Endothelial cell of umbilical vein (primary cell): ENCODE results near the gene KAT7. TPM values are rescaled to one million over a fixed set of nuclear protein-coding genes. Genes with fewer than 3 reads are reported as not detected.

Experiments used
- BruUV-seq: library from RNA; stranded (reverse); fragments of 400-500 nt; replicated peaks from 2 replicates; lab custom pipeline; 2021; lab: Mats Ljungman, UMichigan
- CTCF ChIA-PET: fragments of 300-600, 350-600 bp; sonication (Branson Sonifier 250); formaldehyde crosslinking; loops from one replicate; lab custom pipeline; 2021; ENCODE audit warnings: antibody characterized with exemption, inconsistent platforms; lab: Charles Lee
- POLR2A ChIA-PET: fragments of 300-600, 350-600 bp; sonication (Branson Sonifier 250); formaldehyde crosslinking; loops from one replicate; lab custom pipeline; 2021; ENCODE audit warnings: antibody characterized with exemption, inconsistent platforms; lab: Charles Lee
- DNase-seq: peaks from one replicate; pipeline ENCODE4 v3.0.0-alpha.2; 2011; ENCODE audit warnings: low read depth, low spot score
- FAIRE-seq: peaks from 2 replicates; lab custom pipeline; 2011; peaks lifted over from hg19 to GRCh38; lab: Jason Lieb, UNC
- H2AFZ ChIP-seq: 2 replicates; pipeline ENCODE4 v1.6.0; 2012; ENCODE audit warnings: low read depth, low read length, control low read depth, inconsistent platforms
- H3K27ac ChIP-seq: 2 replicates; pipeline ENCODE4 v1.5.1; 2011; ENCODE audit warnings: low read depth, mild to moderate bottlenecking, control low read depth, low read length, moderate library complexity; ENCODE audit not compliant: insufficient read depth
- H3K27me3 ChIP-seq, 2 experiments: 2 replicates each; pipeline versions ENCODE4 v1.6.0 to v1.6.1; 2011; ENCODE audit warnings: low read length in 2 of 2, mixed read lengths in 1 of 2; ENCODE audit not compliant: control insufficient read depth in 2 of 2, insufficient read depth in 2 of 2
- H3K36me3 ChIP-seq, 2 experiments: 2 replicates in 1 of 2; 3 replicates in 1 of 2; pipeline ENCODE4 v1.5.1; 2011; ENCODE audit warnings: low read length in 2 of 2, mild to moderate bottlenecking in 1 of 2, moderate library complexity in 1 of 2; ENCODE audit not compliant: control insufficient read depth in 2 of 2, insufficient read depth in 2 of 2; ENCODE audit errors: extremely low read depth in 1 of 2
- H3K4me1 ChIP-seq: 3 replicates; pipeline ENCODE4 v1.5.1; 2011; ENCODE audit warnings: mild to moderate bottlenecking, low read length; ENCODE audit not compliant: control insufficient read depth, insufficient read depth; ENCODE audit errors: extremely low read depth
- H3K4me2 ChIP-seq: 2 replicates; pipeline ENCODE4 v1.6.1; 2011; ENCODE audit warnings: low read length, control low read depth, mixed read lengths; ENCODE audit not compliant: insufficient read depth
- H3K4me3 ChIP-seq, 3 experiments: fragments of 200-600 bp in 1 of 3; sonication (generic), shearing (Covaris generic) in 1 of 3; replicated peaks in 1 of 3; 2 replicates each; pipeline ENCODE4 v1.5.1; 2011 to 2016; ENCODE audit warnings: control low read depth in 3 of 3, low read length in 3 of 3, mild to moderate bottlenecking in 2 of 3, inconsistent platforms in 1 of 3, low read depth in 1 of 3, moderate library complexity in 1 of 3; ENCODE audit not compliant: insufficient read depth in 1 of 3
- H3K79me2 ChIP-seq: 2 replicates; pipeline ENCODE4 v1.6.0; 2012; ENCODE audit warnings: low read length, inconsistent platforms; ENCODE audit not compliant: control insufficient read depth, insufficient read depth
- H3K9ac ChIP-seq: replicated peaks from 2 replicates; pipeline ENCODE3; 2011; ENCODE audit warnings: low read length, control low read depth; ENCODE audit not compliant: insufficient read depth; ENCODE audit errors: extremely low read depth
- H3K9me1 ChIP-seq: replicated peaks from 3 replicates; pipeline ENCODE4 v1.6.0; 2011; ENCODE audit warnings: mild to moderate bottlenecking, low read length; ENCODE audit not compliant: control insufficient read depth, insufficient read depth; ENCODE audit errors: extremely low read depth
- H3K9me3 ChIP-seq: replicated peaks from 2 replicates; pipeline ENCODE4 v1.5.1; 2012; ENCODE audit warnings: low read length, inconsistent platforms; ENCODE audit not compliant: control insufficient read depth, insufficient read depth
- H4K20me1 ChIP-seq: replicated peaks from 2 replicates; pipeline ENCODE3; 2011; ENCODE audit warnings: mild to moderate bottlenecking, low read length; ENCODE audit not compliant: control insufficient read depth, insufficient read depth; ENCODE audit errors: extremely low read depth
- EZH2 ChIP-seq: IDR thresholded peaks from 2 replicates; pipeline ENCODE4 v1.6.1; 2012; ENCODE audit warnings: borderline replicate concordance, low read depth, mild to moderate bottlenecking, moderate library complexity, low read length, inconsistent platforms; ENCODE audit not compliant: severe bottlenecking
- FOS ChIP-seq: IDR thresholded peaks from 2 replicates; pipeline ENCODE4 v1.6.1; 2011; ENCODE audit warnings: mild to moderate bottlenecking, low read length, moderate library complexity, borderline replicate concordance; ENCODE audit not compliant: insufficient read depth
- GATA2 ChIP-seq: IDR thresholded peaks from 2 replicates; pipeline ENCODE4 v1.7.0; 2011; ENCODE audit warnings: low read depth, mild to moderate bottlenecking, moderate library complexity, mixed read lengths, low read length; ENCODE audit not compliant: insufficient read length, insufficient read depth
- JUN ChIP-seq: IDR thresholded peaks from 2 replicates; pipeline ENCODE4 v1.6.1; 2011; ENCODE audit warnings: borderline replicate concordance, low read depth; ENCODE audit not compliant: insufficient read length, insufficient read depth
- MYC ChIP-seq: IDR thresholded peaks from one replicate; pipeline ENCODE4 v1.6.1; 2011; ENCODE audit warnings: mild to moderate bottlenecking, low read depth, low read length
- POLR2A ChIP-seq: IDR thresholded peaks from 2 replicates; pipeline ENCODE4 v1.6.1; 2012; ENCODE audit warnings: low read depth, mild to moderate bottlenecking, control low read depth, low read length
- POLR2AphosphoS5 ChIP-seq: IDR thresholded peaks from 2 replicates; pipeline ENCODE4 v1.6.1; 2012; ENCODE audit warnings: low read depth, mild to moderate bottlenecking, control low read depth, low read length, moderate library complexity; ENCODE audit not compliant: insufficient read depth
- dilution Hi-C: fragments of 300-500 bp; cut with MboI; formaldehyde crosslinking; loops from one replicate; pipeline ENCODE4 v1.15.0; 2019; ENCODE audit warnings: low sequenced_read_pairs; ENCODE audit not compliant: extremely low pct_ligation_motif_present
- intact Hi-C: fragments of 100-400 bp; cut with micrococcal nuclease; formaldehyde crosslinking; loops from one replicate; pipeline ENCODE4 v1.10.0; 2022
- polyA plus RNA-seq, 4 experiments: library from polyadenylated mRNA; depleted of rRNA in 3 of 4; stranded (reverse) in 3 of 4; unstranded in 1 of 4; fragments of >200 nt; gene quantifications; 2 replicates each; pipeline versions ENCODE4 v1.2.1 to v1.2.3, GENCODE V29; 2011 to 2012; ENCODE audit warnings: missing spikeins in 1 of 4
- total RNA-seq: library from RNA; stranded (reverse); gene quantifications from 2 replicates; pipeline ENCODE4 v1.2.3, GENCODE V29; 2021
- TF ChIP-seq, protein P1 (sequence below): IDR thresholded peaks from 2 replicates; pipeline ENCODE4 v1.6.1; 2011; ENCODE audit not compliant: insufficient read depth, insufficient read length
- TF ChIP-seq, protein P2 (sequence below), 2 donors: IDR thresholded peaks; 1 replicate in 1 of 2; 2 replicates in 1 of 2; pipeline ENCODE4 v1.5.1; 2011; ENCODE audit warnings: low read length in 2 of 2, mild to moderate bottlenecking in 2 of 2, moderate library complexity in 2 of 2, control low read depth in 1 of 2, inconsistent platforms in 1 of 2, low read depth in 1 of 2; ENCODE audit not compliant: insufficient read depth in 1 of 2; ENCODE audit errors: extremely low read depth in 1 of 2

The KAT7 gene
- total and polyA plus RNA-seq, 2 donors (not counting 3 experiments of a cell fraction or from before 2014, with no cell fraction given), result 44.5 to 66.2 TPM

DNA sequence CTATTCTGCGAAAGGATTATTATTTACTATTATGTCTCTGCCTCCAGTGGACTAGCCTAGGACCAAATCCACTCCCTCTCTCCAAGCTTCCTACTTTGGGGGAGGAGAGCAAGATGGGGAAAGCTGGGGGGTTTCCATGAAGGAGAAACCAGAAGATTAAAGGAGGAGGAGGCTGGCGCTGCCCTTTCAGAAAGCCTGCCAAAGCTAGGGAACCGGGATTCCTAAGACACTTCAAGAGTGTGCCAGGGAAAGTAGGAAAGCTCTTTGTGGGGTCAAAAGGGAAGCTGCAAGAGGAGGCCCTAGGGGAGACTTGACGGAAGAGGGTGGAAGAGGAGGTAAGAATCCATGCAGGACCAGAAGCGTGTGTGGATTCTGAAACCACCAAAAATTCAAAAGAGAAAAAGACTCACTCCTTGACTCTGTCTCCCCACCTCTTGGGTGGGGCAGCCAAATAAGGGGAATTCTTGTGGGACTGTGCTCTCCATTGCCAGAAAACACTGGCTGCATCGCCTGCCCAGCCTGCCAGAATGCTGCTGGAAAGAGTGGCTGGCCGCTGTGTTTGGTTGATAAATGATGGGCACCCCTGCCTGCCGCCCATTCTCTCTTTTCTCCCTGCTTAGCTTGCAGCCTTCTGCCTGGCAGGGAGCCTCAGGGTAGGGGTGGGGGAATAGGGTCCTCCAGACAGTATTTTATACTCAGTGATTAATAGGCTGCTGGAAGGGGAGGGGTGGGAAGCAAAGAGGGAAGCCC is 11.8 kb upstream of the KAT7 start:
- peak overlapping the region; percentile 67 for H3K27ac ChIP-seq
- no peaks in the 10 kb centered on the region for H3K9me1 ChIP-seq
- no peak overlapping the region for H2AFZ ChIP-seq
- BruUV-seq, result no TSS peak
- no peaks in the 10 kb centered on the region for H3K27me3 ChIP-seq
- no peaks in the 10 kb centered on the region for H4K20me1 ChIP-seq
- intact Hi-C loops (loop anchor here (1.0 kb wide), 1 partner anchor 60 kb away; no protein-coding TSS in a partner anchor), dilution Hi-C loops (no loop called here)
- no peak overlapping the region for H3K9ac ChIP-seq
- H3K9me3 ChIP-seq, result no peaks in the 10 kb centered on the region
- FAIRE-seq, result no peak
- no peak for DNase-seq
- no peak overlapping the region for H3K4me3 ChIP-seq
- no peak overlapping the region for H3K4me2 ChIP-seq
- CTCF ChIA-PET, result interaction anchor here (1.1 to 4.1 kb wide), 7 partner anchors 10 to 222 kb away, joined by 3 to 22 read pairs (median 3); partner anchors contain the start of genes FAM117A and SLC35B1
- POLR2A ChIA-PET, result interaction anchor here (1.1 to 4.1 kb wide), 3 partner anchors 11 to 68 kb away, joined by 3 to 39 read pairs (median 8); partner anchors contain the start of genes FAM117A, KAT7 and SLC35B1
- TF ChIP-seq JUN (no peak), GATA2 (no peak), EZH2 (no peak), POLR2A (no peak), POLR2AphosphoS5 (no peak), FOS (no peak), MYC (no peak)
- TF ChIP-seq, protein P1, sequence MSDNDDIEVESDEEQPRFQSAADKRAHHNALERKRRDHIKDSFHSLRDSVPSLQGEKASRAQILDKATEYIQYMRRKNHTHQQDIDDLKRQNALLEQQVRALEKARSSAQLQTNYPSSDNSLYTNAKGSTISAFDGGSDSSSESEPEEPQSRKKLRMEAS, result no peak
- TF ChIP-seq, protein P2, sequence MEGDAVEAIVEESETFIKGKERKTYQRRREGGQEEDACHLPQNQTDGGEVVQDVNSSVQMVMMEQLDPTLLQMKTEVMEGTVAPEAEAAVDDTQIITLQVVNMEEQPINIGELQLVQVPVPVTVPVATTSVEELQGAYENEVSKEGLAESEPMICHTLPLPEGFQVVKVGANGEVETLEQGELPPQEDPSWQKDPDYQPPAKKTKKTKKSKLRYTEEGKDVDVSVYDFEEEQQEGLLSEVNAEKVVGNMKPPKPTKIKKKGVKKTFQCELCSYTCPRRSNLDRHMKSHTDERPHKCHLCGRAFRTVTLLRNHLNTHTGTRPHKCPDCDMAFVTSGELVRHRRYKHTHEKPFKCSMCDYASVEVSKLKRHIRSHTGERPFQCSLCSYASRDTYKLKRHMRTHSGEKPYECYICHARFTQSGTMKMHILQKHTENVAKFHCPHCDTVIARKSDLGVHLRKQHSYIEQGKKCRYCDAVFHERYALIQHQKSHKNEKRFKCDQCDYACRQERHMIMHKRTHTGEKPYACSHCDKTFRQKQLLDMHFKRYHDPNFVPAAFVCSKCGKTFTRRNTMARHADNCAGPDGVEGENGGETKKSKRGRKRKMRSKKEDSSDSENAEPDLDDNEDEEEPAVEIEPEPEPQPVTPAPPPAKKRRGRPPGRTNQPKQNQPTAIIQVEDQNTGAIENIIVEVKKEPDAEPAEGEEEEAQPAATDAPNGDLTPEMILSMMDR (IDR thresholded peaks at IDR 0.05; ENCODE audit: extremely low read depth in 1 of 2, insufficient read depth in 1 of 2, low read depth in 1 of 2, low read length in 2 of 2), result no peak
- H3K4me1 ChIP-seq, result peaks cover 26% of the 10 kb centered on the region
- no peaks in the 10 kb centered on the region for H3K79me2 ChIP-seq
- no peaks in the 10 kb centered on the region for H3K36me3 ChIP-seq
